Stimulated activated naive CD8-positive, alpha-beta T cell treated with anti-CD3 and anti-CD28 coated beads, Interleukin-15, amount 100 ng/mL, for 72 hours (primary cell): ENCODE results near the gene BCAS3.
A peak's percentile ranks its signal among the peaks of the same experiment; 100 is the strongest.
"Not testable (repeated sequence)": the region's sequence is repeated elsewhere in the genome, so short reads cannot be mapped to it uniquely, and the experiment has no call there.

Experiments
- ATAC-seq: fragments of 150-1000 bp; cut with Tn5 transposase; 2 replicates; pipeline ENCODE4 v1.10.0; 2021; ENCODE audit warnings: mild to moderate bottlenecking, moderate library complexity
- DNase-seq, 2 donors: peaks; one replicate each; pipeline ENCODE4 v3.0.0; 2021 to 2022
- H3K27ac Mint-ChIP-seq, 2 donors: one replicate each; pipeline ENCODE4 v1.8.0; 2022; ENCODE audit warnings: mild to moderate bottlenecking in 2 of 2, mixed read lengths in 2 of 2, moderate library complexity in 2 of 2
- H3K27me3 Mint-ChIP-seq: one replicate; pipeline ENCODE4 v1.8.0; 2022; ENCODE audit warnings: mixed read lengths
- H3K4me1 Mint-ChIP-seq: one replicate; pipeline ENCODE4 v1.8.0; 2022; ENCODE audit warnings: mild to moderate bottlenecking, mixed read lengths
- H3K4me3 Mint-ChIP-seq, 2 donors: one replicate each; pipeline ENCODE4 v1.8.0; 2022; ENCODE audit warnings: mild to moderate bottlenecking in 2 of 2, mixed read lengths in 2 of 2, moderate library complexity in 1 of 2
- H3K9me3 Mint-ChIP-seq, 2 donors: one replicate each; pipeline ENCODE4 v1.8.0; 2022; ENCODE audit warnings: mixed read lengths in 2 of 2

BCAS3 gene

DNA sequence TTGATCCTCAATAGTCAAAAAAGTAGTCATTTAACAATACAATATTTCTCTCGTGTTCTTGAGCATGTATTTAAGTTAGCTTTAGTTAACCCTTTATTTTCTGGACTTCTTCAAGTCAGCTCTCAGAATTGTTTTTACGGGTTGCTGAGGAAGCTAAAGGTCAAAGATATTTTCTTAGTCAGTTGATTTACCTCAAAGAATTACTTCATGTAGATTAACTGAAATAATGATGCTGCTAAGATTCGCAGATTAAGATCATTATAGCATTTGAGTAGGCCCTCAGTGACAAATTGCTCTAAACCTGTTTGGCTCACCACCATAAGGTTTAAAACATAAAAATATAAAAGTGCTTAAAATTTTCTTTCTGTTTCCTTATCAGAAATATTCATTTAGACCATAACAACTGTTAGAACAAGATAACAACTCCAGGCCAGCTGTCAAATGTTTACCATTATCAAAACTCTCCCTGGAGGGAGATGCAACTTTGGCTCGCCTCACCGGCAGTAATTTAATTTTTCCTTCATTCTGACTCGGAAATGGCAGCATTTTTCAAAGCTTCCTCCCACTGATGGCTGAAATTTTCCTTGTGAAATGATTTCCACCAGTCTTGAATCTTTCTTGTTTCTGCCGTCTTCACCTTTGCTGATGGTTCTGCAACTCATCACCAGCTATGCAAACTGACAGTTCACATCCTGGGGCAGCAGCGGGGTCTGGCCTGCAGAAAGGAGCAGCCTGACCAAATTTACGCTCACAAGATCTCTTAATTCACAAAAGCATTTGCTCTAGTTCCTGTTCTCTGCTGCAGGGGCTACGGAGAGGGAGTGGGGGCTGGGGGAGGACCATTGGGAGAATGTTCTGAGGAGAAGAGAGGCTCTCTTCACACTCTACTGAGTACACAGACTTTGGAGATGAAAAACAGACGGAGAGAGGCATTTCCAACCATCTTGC is 467.2 kb downstream of the BCAS3 start:
- H3K9me3 Mint-ChIP-seq, result no peaks in the 10 kb centered on the region
- ATAC-seq (no peak), DNase-seq (no peak)
- H3K4me3 Mint-ChIP-seq, result peak overlapping the region in 1 of 2 donors; percentile 17
- peak overlapping the region; percentile 23 to 91 for H3K27ac Mint-ChIP-seq
- no peaks in the 10 kb centered on the region for H3K27me3 Mint-ChIP-seq
- H3K4me1 Mint-ChIP-seq, result peaks cover 25% of the 10 kb centered on the region

DNA sequence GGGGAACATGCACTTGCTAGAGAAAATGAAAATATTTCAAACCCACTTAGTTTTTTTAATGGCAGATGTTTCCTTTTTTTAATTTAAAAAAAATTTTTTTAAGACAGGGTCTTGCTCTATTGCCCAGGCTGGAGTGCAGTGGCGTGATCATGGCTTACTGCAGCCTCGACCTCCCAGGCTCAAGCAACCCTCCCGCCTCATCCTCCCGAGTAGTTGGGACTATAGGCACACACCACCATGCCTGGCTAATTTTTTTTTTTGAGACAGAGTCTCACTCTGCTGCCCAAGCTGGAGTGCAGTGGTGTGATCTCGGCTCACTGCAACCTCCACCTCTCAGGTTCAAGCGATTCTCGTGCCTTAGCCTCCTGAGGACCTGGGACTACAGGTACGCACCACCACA is 469.2 kb downstream of the BCAS3 start:
- ATAC-seq, DNase-seq, H3K9me3 Mint-ChIP-seq, H3K27me3 Mint-ChIP-seq, H3K27ac Mint-ChIP-seq, H3K4me3 Mint-ChIP-seq: not testable (repeated sequence)
- peaks cover 32% of the 10 kb centered on the region for H3K4me1 Mint-ChIP-seq

DNA sequence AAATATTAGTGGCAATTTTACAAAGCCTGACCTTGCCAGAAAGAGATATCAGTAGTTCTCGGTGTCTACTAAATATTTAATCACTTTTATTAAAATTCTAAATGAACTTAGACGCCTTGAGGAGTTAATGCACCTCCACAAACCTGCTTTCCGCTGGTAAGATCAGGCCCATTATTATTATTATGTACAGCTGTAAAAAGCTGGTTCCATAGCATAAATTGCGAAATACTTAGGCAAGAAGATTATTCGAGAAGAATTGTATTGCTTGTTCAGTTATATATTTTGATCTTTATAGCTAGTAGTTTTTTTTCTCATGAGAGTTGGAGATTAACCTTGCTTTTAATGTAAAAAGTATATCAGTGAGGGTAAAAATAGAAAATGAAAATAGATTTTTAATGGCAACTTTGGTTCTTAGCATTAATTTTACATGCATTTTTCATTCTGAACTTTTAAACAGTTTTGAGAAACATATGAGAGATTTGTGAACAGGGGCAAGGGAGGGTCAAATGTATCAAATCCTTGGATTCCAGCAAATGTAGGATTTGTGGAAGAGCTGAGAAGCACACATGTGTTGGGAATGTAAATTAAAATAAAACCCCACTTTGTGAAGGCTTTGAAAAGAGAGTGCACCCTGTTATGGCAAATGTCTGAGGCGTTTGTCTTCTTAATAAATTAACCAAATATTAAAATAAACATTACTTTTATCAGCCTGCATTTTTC is 471.6 kb downstream of the BCAS3 start:
- Mint-ChIP-seq H3K27me3 (no peaks in the 10 kb centered on the region), H3K9me3 (peaks cover 0 to 8% of the 10 kb centered on the region in 2 donors), H3K4me3 (no peak overlapping the region), H3K4me1 (peaks cover 28% of the 10 kb centered on the region), H3K27ac (no peak overlapping the region)
- DNase-seq (no peak), ATAC-seq (no peak)

DNA sequence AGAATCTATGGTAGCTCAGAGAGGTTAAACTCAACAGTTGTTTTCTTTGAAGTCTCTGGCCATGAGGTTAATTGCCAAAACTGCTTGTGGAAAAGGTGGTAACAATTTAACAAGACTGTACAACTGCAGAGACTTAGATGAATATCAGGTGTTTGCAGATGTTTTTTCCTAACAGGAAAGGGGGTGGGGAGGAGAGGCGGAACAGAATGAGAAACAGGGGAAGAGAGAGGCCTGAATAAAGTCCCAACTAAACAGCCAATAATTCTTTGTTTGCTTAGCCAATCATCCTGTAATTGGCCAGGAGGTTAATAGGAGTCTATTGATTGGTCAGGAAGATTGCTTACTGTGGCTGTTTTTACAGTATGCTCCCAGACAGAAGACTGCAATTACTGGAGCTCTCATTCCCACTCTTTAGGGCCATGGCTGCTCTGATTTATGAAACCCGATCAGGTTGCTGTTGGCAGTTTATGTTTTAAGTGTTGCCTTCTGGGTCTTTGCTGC is 472.3 kb downstream of the BCAS3 start:
- H3K27me3 Mint-ChIP-seq, result no peaks in the 10 kb centered on the region
- H3K4me3 Mint-ChIP-seq, result no peak overlapping the region
- peaks cover 0 to 8% of the 10 kb centered on the region in 2 donors for H3K9me3 Mint-ChIP-seq
- ATAC-seq (no peak), DNase-seq (no peak)
- H3K27ac Mint-ChIP-seq, result no peak overlapping the region
- peaks cover 24% of the 10 kb centered on the region for H3K4me1 Mint-ChIP-seq

DNA sequence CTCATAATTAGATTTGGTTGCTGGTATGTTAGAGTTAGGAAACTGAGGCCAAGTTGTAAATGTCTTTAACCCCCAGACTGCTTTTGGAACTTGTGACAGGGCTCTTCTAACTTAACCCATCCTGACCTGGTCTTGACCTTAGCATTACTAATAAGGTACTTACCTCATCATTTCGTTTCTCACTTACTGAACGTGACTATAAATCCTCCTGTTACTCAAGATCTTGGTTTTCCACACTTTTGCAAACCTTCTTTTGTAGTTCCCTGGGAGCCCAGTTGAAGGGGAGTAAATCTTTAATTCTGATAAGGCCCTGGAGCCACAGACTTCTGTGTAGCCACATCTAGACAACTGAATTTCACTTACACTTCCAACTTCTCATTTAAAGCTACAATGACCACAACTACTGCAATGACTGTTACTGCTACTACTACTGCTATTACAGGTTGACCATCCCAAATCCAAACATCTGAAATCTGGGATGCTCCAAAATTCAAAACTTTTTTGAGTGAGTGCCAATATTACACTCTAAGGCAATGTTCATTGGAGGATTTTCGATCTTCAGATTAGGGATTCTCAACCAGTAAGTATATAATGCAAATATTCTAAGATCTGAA is 473.1 kb downstream of the BCAS3 start:
- Mint-ChIP-seq H3K27ac (no peak overlapping the region), H3K4me3 (no peak overlapping the region), H3K9me3 (peaks cover 0 to 8% of the 10 kb centered on the region in 2 donors), H3K4me1 (peaks cover 18% of the 10 kb centered on the region), H3K27me3 (no peaks in the 10 kb centered on the region)
- ATAC-seq (peak; percentile 66), DNase-seq (no peak)

DNA sequence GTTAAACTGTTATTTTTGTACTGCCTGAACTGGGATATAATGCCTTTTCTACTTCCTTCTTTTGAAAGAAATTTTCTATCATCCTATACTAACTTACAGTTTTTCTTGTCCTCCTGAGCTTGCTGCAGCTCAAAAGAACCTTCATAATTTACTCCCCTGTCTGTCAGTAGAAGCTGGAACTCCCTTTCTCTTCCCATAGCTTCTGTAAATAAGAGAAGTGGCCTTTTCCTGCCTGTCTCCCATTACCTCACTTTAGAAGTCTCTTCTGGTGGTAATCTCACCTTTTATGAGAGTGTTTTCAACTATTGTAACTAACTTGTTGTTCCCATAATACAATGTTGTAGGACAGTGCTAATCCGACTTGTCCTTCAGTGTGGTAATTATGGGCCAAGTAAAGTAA is 475.2 kb downstream of the BCAS3 start:
- ATAC-seq, result no peak
- H3K9me3 Mint-ChIP-seq, result peaks cover 0 to 8% of the 10 kb centered on the region in 2 donors
- no peak for DNase-seq
- H3K4me1 Mint-ChIP-seq, result peaks cover 18% of the 10 kb centered on the region
- H3K27me3 Mint-ChIP-seq, result no peaks in the 10 kb centered on the region
- no peak overlapping the region for H3K27ac Mint-ChIP-seq
- no peak overlapping the region for H3K4me3 Mint-ChIP-seq

DNA sequence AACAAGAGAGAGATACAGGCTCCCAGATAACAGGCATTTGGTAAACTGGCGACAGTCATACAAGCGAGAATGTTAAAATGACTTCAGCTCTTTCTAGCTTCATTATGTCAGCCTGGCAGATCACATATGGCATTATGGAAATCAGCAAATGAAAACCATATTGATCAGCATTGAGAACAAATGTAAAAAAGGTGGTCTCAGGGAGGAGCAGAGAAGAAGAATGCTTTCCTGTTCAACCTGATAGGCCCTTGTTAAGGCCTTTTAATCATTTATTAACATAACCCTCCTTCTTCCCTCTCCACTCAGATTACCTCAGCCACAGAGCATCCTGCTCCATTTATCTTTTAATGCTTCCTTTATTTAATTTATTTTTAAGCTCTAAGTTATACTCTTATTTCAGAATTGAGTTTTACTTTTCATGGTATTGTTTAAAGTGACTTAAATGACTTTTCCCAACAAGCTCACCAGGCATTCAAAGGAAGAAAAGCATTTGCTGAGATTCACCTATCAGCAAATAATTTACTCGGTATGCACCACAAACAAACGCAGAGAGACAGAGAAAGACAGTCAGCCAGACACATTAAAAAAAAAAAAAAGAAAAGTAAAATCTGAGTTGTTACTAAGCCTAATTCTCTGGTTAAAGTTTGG is 478.1 kb downstream of the BCAS3 start:
- ATAC-seq (no peak), DNase-seq (no peak)
- Mint-ChIP-seq H3K9me3 (peaks cover 0 to 8% of the 10 kb centered on the region in 2 donors), H3K27me3 (no peaks in the 10 kb centered on the region), H3K4me1 (peaks cover 18% of the 10 kb centered on the region), H3K4me3 (no peak overlapping the region), H3K27ac (no peak overlapping the region)

DNA sequence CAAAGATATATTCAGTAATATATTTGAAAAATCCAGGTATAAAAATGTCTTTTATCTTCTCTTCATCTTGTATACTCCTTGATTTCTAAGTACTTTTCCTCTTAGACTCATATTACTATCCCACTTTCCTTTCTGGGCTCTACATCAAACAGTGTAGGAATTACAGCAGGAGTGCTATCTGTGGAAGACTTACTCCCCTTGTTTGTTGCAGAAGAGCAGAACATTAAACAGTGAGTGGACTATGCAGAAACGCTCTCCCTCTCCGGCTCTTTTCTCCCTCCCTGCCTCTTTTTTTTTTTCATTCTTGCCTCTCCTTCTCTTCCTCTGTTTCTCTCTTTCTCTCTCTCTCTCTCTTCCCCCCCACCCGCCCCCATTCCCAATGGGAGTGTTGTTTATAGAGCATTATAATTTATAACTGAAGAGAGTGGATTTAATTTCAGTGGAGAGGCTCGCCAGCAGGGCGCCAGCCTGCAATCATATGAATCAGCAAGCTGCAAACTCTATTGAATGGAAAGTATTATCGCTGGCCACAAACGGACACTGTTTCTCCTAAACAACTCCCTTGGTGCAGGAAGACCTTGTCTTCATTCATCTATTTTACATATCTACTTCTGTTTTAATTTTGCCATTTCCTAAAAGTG is 479.7 kb downstream of the BCAS3 start:
- DNase-seq (no peak), ATAC-seq (no peak)
- H3K4me3 Mint-ChIP-seq, result no peak overlapping the region
- no peak overlapping the region for H3K27ac Mint-ChIP-seq
- H3K4me1 Mint-ChIP-seq, result peaks cover 24% of the 10 kb centered on the region
- H3K27me3 Mint-ChIP-seq, result no peaks in the 10 kb centered on the region
- peaks cover 0 to under 1% of the 10 kb centered on the region in 2 donors for H3K9me3 Mint-ChIP-seq

DNA sequence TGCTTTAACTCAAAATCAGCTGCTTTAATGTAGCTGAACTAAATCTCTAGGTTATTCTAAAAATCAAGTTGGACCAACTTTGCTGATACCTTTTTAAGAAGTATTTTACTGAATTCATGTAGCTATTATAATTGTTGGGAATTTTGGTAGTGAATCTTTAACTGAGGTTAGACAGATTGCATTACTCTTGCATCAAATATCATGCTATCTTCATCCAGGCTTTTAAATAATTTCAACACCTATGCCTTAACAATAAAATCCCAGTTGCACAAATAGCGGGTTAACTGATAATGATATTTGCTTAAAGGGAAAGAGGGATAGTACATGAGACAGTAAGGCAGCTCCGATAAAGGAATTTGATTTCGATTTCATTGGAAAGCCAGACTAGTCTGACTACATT is 480.7 kb downstream of the BCAS3 start:
- no peak for ATAC-seq
- no peak overlapping the region for H3K4me3 Mint-ChIP-seq
- H3K27me3 Mint-ChIP-seq, result no peaks in the 10 kb centered on the region
- no peaks in the 10 kb centered on the region for H3K9me3 Mint-ChIP-seq
- no peak overlapping the region for H3K27ac Mint-ChIP-seq
- H3K4me1 Mint-ChIP-seq, result peaks cover 24% of the 10 kb centered on the region
- no peak for DNase-seq

DNA sequence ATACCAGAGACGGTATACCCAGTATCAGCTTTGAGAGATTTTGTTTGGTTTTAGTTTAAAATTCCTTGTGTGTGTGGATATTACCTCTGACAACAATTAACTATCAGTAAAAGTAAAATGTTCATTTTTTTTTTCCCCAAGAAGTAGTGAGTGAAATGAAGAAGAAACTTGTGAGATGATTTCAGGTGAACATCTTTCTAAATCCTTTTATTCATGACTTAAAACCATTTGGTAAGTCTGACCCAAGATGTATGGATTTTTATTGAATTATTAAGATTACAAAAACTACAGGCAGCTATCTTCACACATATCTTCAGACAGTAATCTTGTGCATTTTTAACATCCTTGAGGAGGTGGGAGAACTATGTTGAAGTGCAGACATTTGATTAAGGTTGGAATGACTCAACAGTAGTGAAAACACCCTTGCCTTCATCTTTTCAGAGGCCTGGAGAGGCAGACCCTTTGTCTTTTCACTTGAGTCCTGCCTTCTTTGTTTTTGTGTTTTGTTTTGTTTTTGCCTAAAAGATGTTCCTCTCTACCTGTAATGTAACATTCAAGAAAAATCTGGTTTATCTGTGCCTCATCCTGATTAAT is 481.7 kb downstream of the BCAS3 start:
- H3K27me3 Mint-ChIP-seq, result no peaks in the 10 kb centered on the region
- peak overlapping the region in 1 of 2 donors; percentile 16 for H3K4me3 Mint-ChIP-seq
- ATAC-seq, result peak; percentile 66
- peaks cover 24% of the 10 kb centered on the region for H3K4me1 Mint-ChIP-seq
- H3K27ac Mint-ChIP-seq, result peak overlapping the region in 1 of 2 donors; percentile 48
- no peak for DNase-seq
- H3K9me3 Mint-ChIP-seq, result no peaks in the 10 kb centered on the region

DNA sequence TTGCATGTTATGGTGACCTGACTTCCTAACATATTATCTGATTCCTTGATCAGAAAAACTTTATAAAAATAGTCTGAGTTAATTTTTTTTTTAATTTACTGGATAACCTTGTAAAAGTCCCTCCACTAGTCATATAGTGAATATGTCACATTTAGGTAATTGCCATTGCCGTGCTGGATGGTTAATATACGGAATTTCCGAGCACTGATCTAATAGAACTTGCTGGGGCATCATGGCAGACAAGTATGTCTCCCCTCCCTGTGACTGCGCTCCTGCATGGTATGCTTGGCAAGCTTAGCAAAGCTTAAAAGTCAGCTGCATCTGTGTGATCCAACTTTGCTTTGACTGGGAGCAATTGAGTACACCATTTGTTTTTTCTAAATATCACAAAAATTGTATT is 482.6 kb downstream of the BCAS3 start:
- peaks cover 24% of the 10 kb centered on the region for H3K4me1 Mint-ChIP-seq
- peak overlapping the region in 1 of 2 donors; percentile 40 for H3K4me3 Mint-ChIP-seq
- no peaks in the 10 kb centered on the region for H3K9me3 Mint-ChIP-seq
- DNase-seq (no peak), ATAC-seq (peak; percentile 49)
- peak overlapping the region in 1 of 2 donors; percentile 91 for H3K27ac Mint-ChIP-seq
- H3K27me3 Mint-ChIP-seq, result no peaks in the 10 kb centered on the region

DNA sequence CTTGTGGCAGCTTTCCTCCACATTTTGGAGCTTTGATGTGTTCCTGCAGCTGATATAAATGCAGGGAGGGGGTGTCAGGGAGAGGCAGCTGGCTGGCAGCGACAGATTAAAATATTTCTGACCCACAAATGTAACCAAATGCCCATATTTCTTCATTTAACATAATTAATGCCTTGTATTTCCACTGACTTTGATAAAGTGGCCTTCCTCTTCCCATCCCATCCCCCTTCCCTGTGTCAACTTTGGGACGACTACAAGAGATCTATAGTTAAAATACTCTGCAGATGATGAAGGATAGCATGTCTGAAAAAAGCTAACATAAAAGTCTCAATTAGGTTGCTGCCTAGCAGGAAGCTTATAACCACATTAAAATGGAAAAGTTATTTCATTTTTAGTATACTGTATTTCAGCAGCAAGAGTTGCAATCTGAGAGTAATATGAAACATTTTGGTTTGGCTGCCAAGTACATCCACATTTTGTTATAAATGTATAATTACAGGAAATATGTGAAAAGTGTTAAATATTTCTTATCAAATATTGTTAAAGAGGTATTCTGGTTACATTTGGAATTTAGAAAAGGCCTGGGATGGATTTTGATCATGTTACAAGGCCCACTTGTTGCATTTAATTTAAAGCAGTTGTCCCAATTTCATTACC is 483.3 kb downstream of the BCAS3 start:
- no peak for DNase-seq
- peak overlapping the region in 1 of 2 donors; percentile 40 for H3K4me3 Mint-ChIP-seq
- peaks cover 24% of the 10 kb centered on the region for H3K4me1 Mint-ChIP-seq

DNA sequence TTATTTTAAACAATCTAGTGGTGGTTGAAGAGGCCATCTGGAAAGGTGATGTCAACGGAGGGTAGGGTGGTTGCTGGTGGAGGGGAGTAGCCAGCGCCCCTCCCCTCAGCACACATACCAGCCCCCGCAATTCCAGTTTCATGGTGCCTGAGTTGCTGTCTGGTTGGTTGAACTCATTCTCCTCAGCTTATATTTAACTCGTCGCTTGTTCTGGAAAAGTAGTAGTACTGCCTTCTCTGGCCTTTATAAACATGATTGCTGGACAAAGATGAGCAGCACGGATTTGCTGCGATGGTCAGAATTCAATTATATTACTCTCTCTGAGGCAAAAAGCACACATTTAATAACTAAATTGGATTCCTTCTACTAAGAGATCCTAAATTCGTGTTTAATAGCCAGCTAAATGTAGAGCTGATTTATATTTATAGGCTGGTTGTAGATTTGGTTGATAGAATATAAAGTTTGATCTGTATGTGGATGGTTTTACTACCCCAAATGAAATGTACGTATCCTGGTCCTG is 484.0 kb downstream of the BCAS3 start:
- Mint-ChIP-seq H3K4me3 (no peak overlapping the region), H3K27ac (peak overlapping the region; percentile 59 to 65), H3K9me3 (no peaks in the 10 kb centered on the region), H3K4me1 (peaks cover 24% of the 10 kb centered on the region), H3K27me3 (no peaks in the 10 kb centered on the region)
- no peak for ATAC-seq
- DNase-seq, result no peak

More for the DNA sequence above, 483.3 kb downstream of the BCAS3 start:
- Mint-ChIP-seq H3K9me3 (no peaks in the 10 kb centered on the region), H3K27me3 (no peaks in the 10 kb centered on the region), H3K27ac (peak overlapping the region; percentile 67 to 91)
- no peak for ATAC-seq

DNA sequence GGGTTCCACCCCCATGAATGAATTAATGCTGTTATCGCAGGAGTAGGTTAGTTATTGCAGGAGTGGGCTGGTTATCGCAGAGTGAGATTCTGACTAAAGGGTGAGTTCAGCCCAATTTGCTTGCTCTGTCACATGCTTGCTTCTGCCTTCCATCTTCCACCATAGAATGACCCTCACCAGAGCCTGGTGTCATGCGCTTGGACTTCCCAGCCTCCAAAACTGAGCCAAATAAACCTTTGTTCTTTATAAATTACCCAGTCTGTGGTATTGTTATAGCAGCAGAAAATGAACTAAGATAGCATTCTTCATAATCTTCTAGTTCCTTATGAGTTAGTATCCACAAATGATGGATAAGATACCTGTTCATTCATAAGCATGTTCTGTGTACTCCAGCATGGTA is 486.9 kb downstream of the BCAS3 start:
- Mint-ChIP-seq H3K9me3 (no peaks in the 10 kb centered on the region), H3K4me3 (no peak overlapping the region), H3K27ac (no peak overlapping the region), H3K27me3 (no peaks in the 10 kb centered on the region), H3K4me1 (peaks cover 18% of the 10 kb centered on the region)
- ATAC-seq (no peak), DNase-seq (no peak)
